Measurements from ENCODE around the gene TTLL5.

DNA sequence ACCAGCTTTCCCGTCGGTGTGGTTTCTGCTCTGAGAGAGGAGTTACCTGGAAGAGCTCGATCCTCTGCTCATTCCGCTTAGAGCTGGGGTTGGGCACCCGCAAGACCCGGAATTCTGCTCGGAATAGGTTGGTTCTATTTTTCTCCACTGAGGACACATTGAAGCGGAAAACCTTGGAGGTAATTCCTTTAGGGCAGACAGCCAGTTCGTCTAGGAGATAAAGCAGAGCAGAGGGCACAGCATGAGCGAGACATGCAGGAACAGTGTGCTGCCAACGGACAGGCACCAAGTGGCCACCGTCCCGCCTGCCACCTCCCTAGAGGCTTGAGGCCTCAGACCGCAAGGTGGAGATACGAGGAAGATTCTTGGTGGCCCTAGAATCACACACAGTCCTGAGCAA is 310.5 kb downstream of the TTLL5 start:
- TF ChIP-seq, protein P1, sequence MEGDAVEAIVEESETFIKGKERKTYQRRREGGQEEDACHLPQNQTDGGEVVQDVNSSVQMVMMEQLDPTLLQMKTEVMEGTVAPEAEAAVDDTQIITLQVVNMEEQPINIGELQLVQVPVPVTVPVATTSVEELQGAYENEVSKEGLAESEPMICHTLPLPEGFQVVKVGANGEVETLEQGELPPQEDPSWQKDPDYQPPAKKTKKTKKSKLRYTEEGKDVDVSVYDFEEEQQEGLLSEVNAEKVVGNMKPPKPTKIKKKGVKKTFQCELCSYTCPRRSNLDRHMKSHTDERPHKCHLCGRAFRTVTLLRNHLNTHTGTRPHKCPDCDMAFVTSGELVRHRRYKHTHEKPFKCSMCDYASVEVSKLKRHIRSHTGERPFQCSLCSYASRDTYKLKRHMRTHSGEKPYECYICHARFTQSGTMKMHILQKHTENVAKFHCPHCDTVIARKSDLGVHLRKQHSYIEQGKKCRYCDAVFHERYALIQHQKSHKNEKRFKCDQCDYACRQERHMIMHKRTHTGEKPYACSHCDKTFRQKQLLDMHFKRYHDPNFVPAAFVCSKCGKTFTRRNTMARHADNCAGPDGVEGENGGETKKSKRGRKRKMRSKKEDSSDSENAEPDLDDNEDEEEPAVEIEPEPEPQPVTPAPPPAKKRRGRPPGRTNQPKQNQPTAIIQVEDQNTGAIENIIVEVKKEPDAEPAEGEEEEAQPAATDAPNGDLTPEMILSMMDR (IDR thresholded peaks at IDR 0.05), result no peak
- no peak for TF ChIP-seq POLR2A (IDR thresholded peaks at IDR 0.05)
